ENCODE data around the gene CORO2B.

Gene CORO2B

DNA sequence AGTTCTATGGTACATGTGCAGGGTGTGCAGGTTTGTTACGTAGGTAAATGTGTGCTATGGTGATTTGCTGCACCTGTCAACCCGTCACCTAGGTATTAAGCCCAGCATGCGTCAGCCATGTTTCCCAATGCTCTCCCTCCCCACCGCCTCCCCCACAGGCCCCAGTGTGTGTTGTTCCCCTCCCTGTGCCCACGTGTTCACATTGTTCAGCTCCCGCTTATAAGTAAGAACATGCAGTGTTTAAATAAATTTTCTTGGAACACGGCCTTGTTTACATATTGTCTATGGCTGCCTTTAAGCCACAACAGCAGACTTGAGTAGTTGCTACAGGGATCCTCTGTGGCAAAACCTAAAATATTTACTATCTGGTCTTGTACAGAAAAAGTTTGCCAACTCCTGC lies 41.3 kb upstream of the CORO2B start:
- no peak for TF ChIP-seq CTCF (IDR thresholded peaks at IDR 0.05)
- H3K9ac ChIP-seq, result no peak overlapping the region

GRCh38 chr15:68538311-68538710 lies 40.5 kb upstream of the CORO2B start:
- no peak overlapping the region for H2AFZ ChIP-seq
- H3K27ac ChIP-seq, result no peak overlapping the region
- no peak overlapping the region for H3K9ac ChIP-seq
- no peaks in the 10 kb centered on the region for H3K9me3 ChIP-seq (ENCODE audit: control insufficient read depth, low read length)
- H3K79me2 ChIP-seq, result no peaks in the 10 kb centered on the region
- H3K4me2 ChIP-seq (ENCODE audit: low read length), result no peak overlapping the region
- H3K27me3 ChIP-seq (ENCODE audit: control insufficient read depth, insufficient read depth, low read length), result no peaks in the 10 kb centered on the region
- no peak for TF ChIP-seq CTCF (IDR thresholded peaks at IDR 0.05)
- no peaks in the 10 kb centered on the region for H3K4me1 ChIP-seq
- H3K36me3 ChIP-seq (ENCODE audit: control insufficient read depth, insufficient read depth, low read length), result no peaks in the 10 kb centered on the region
- no peak overlapping the region for H3K4me3 ChIP-seq (ENCODE audit: low read depth, low read length)

More for the DNA sequence above, 41.3 kb upstream of the CORO2B start:
- H3K9me3 ChIP-seq (ENCODE audit: control insufficient read depth, low read length), result no peaks in the 10 kb centered on the region
- no peaks in the 10 kb centered on the region for H3K27me3 ChIP-seq (ENCODE audit: control insufficient read depth, insufficient read depth, low read length)
- no peak overlapping the region for H3K4me3 ChIP-seq (ENCODE audit: low read depth, low read length)
- H3K36me3 ChIP-seq (ENCODE audit: control insufficient read depth, insufficient read depth, low read length), result no peaks in the 10 kb centered on the region
- no peak overlapping the region for H3K27ac ChIP-seq
- no peak overlapping the region for H3K4me2 ChIP-seq (ENCODE audit: low read length)
- no peak overlapping the region for H2AFZ ChIP-seq
- H3K4me1 ChIP-seq, result no peaks in the 10 kb centered on the region
- H3K79me2 ChIP-seq, result no peaks in the 10 kb centered on the region

- Histone ChIP-seq H2AFZ (no peak overlapping the region), H3K4me1 (no peaks in the 10 kb centered on the region), H3K9ac (no peak overlapping the region), H3K4me2 (ENCODE audit: low read length) (no peak overlapping the region), H3K36me3 (ENCODE audit: control insufficient read depth, insufficient read depth, low read length) (no peaks in the 10 kb centered on the region), H3K27ac (no peak overlapping the region), H3K4me3 (ENCODE audit: low read depth, low read length) (no peak overlapping the region), H3K9me3 (ENCODE audit: control insufficient read depth, low read length) (no peaks in the 10 kb centered on the region), H3K27me3 (ENCODE audit: control insufficient read depth, insufficient read depth, low read length) (no peaks in the 10 kb centered on the region), H3K79me2 (no peaks in the 10 kb centered on the region)
- no peak for TF ChIP-seq CTCF (IDR thresholded peaks at IDR 0.05)
Measured at GRCh38 chr15:68541743-68542142, 37.0 kb upstream of the CORO2B start.

GRCh38 chr15:68542348-68542747 lies 36.4 kb upstream of the CORO2B start:
- no peaks in the 10 kb centered on the region for H3K36me3 ChIP-seq (ENCODE audit: control insufficient read depth, insufficient read depth, low read length)
- no peak overlapping the region for H3K4me3 ChIP-seq (ENCODE audit: low read depth, low read length)
- no peaks in the 10 kb centered on the region for H3K79me2 ChIP-seq
- no peak overlapping the region for H3K4me2 ChIP-seq (ENCODE audit: low read length)
- H2AFZ ChIP-seq, result no peak overlapping the region
- H3K4me1 ChIP-seq, result no peaks in the 10 kb centered on the region
- H3K9ac ChIP-seq, result no peak overlapping the region
- H3K27me3 ChIP-seq (ENCODE audit: control insufficient read depth, insufficient read depth, low read length), result no peaks in the 10 kb centered on the region
- H3K27ac ChIP-seq, result no peak overlapping the region
- TF ChIP-seq CTCF (IDR thresholded peaks at IDR 0.05), result no peak
- H3K9me3 ChIP-seq (ENCODE audit: control insufficient read depth, low read length), result no peaks in the 10 kb centered on the region

GRCh38 chr15:68542771-68543164 lies 36.0 kb upstream of the CORO2B start:
- H3K4me3 ChIP-seq (ENCODE audit: low read depth, low read length), result no peak overlapping the region
- H2AFZ ChIP-seq, result no peak overlapping the region
- H3K9ac ChIP-seq, result no peak overlapping the region
- no peak overlapping the region for H3K4me2 ChIP-seq (ENCODE audit: low read length)
- H3K27ac ChIP-seq, result no peak overlapping the region
- no peaks in the 10 kb centered on the region for H3K36me3 ChIP-seq (ENCODE audit: control insufficient read depth, insufficient read depth, low read length)
- no peaks in the 10 kb centered on the region for H3K9me3 ChIP-seq (ENCODE audit: control insufficient read depth, low read length)
- no peaks in the 10 kb centered on the region for H3K79me2 ChIP-seq
- H3K4me1 ChIP-seq, result no peaks in the 10 kb centered on the region
- no peaks in the 10 kb centered on the region for H3K27me3 ChIP-seq (ENCODE audit: control insufficient read depth, insufficient read depth, low read length)
- no peak for TF ChIP-seq CTCF (IDR thresholded peaks at IDR 0.05)

Data from parathyroid adenoma (tissue), 2 donors.